ENCODE results near the gene COMMD6.

DNA sequence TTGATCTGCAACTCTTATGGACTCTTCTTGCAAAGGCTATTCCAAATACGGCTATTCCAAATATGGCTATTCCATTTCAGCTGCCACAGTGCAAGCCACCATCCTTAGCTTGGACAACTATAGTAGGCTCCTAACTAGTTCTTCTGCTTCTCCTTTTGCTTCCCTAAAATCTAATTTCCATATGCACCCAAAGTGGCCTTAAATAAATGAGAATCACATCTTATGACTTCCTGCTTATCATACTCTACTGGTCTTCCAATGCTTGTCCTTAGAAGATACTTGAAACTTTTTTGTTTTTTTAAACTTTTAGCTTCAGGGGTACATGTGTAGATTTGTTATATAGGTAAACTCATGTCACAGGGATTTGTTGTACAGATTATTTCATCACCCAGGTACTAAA is 16.8 kb upstream of the COMMD6 start:
- TF ChIP-seq, protein P1, sequence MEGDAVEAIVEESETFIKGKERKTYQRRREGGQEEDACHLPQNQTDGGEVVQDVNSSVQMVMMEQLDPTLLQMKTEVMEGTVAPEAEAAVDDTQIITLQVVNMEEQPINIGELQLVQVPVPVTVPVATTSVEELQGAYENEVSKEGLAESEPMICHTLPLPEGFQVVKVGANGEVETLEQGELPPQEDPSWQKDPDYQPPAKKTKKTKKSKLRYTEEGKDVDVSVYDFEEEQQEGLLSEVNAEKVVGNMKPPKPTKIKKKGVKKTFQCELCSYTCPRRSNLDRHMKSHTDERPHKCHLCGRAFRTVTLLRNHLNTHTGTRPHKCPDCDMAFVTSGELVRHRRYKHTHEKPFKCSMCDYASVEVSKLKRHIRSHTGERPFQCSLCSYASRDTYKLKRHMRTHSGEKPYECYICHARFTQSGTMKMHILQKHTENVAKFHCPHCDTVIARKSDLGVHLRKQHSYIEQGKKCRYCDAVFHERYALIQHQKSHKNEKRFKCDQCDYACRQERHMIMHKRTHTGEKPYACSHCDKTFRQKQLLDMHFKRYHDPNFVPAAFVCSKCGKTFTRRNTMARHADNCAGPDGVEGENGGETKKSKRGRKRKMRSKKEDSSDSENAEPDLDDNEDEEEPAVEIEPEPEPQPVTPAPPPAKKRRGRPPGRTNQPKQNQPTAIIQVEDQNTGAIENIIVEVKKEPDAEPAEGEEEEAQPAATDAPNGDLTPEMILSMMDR (IDR thresholded peaks at IDR 0.05; ENCODE audit: low read length): no peak
- no peak for TF ChIP-seq EZH2 (IDR thresholded peaks at IDR 0.05; ENCODE audit: borderline replicate concordance, low read length)

All from OCI-LY1 (cell line).